NCI-H2107 treated with DMSO at 0.1 percent for 48 hours (cell line): ENCODE measurements around the gene GULP1.
A peak's percentile ranks its signal among the peaks of the same experiment; 100 is the strongest.
"Not testable (repeated sequence)": the region's sequence is repeated elsewhere in the genome, so short reads cannot be mapped to it uniquely, and the experiment has no call there.

Source experiments
- DNase-seq: peaks from one replicate; lab custom pipeline; 2025; ENCODE audit not compliant: unreplicated experiment; lab: John Stamatoyannopoulos, UW

GULP1 gene

DNA sequence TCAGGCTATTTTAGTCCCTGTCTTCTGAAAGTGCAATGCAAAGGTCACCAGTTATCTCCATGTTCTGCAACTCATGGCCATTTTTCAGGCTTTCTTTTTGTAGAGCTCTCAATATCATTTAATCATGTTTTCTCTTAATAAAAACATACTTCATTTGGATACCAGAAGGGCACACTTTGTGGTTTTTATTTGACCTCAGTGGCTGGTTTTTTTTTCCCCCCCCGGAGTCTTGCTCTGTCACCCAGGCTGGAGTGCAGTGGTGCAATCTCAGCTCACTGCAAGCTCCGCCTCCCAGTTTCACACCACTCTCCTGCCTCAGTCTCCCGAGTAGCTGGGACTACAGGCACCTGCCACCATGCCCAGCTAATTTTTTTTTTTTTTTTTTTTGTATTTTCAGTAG lies 174.4 kb downstream of the GULP1 start:
- not testable (repeated sequence) for DNase-seq

DNA sequence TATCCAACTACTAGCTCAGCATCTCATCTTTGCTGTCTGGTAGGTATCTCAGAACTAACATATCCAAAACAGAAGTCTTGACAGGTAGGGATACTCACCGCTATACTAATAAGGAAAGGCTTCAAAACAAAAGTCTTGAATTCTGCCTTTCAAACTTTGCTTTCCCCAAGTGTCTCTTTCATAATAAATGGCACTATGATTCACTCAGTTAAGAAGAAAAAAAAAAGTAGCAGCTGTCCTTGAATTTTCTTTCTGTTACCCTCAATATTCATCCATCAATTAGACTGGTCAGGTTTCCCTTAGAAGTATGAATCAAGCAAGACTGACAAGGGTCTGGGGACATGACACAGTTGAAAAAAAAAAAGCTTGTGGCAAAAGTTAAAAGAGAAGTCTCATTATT lies 175.1 kb downstream of the GULP1 start:
- no peak for DNase-seq

DNA sequence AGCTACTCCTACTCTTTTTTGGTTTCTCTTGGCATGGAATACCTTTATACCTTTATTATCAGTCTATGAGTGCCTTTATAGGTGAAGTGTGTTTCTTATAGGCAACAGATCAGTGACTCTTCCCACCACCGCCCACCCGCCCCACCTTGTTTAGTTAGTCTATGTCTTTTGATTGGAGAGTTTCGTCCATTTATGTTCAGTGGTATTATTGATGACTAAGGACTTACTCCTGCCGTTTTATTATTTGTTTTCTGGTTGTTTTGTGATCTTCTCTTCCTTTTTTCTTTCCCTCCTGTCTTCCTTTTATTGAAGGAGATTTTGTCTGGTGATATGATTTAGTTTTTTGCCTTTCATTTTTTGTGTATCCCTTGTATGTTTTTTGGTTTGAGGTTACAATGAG lies 179.5 kb downstream of the GULP1 start:
- no peak for DNase-seq

DNA sequence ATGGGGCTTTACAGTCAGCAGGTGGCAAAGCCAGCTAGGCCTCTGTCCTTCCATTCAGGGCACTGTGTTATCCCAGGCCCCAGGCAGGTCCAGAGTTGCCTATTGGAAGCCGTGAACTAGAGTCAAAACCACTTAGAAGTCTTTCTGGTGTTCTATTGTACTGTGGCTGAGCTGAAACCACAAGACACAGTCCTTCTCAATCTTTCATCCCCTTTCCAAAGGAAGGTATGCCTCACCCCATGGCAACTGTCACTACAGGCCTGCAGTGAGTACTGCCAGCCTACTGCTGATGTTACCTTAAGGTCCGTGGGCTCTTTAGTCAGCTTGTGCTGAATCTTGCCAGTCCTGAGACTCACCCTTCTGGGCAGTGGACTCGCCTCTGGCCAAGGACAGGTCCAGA lies 181.6 kb downstream of the GULP1 start:
- no peak for DNase-seq

DNA sequence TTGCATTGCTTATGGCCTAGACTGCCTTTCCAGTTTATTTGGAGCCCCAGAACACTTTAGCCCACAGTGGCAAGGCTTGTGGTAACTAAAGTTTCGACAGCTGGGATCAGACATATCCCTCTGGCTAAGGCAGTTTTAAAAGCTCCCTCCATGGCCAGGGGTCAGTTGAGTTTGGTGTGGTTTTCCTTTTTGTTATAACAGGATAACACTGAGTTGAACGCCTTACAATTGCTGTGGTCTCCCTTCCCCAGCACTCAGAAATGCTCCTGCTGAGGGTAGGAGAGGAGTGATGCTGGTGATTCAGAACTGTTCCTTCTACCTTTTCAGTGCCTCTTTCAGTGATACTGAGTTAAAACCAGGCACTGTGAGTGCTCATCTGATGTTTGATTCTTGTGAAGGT lies 182.6 kb downstream of the GULP1 start:
- no peak for DNase-seq

DNA sequence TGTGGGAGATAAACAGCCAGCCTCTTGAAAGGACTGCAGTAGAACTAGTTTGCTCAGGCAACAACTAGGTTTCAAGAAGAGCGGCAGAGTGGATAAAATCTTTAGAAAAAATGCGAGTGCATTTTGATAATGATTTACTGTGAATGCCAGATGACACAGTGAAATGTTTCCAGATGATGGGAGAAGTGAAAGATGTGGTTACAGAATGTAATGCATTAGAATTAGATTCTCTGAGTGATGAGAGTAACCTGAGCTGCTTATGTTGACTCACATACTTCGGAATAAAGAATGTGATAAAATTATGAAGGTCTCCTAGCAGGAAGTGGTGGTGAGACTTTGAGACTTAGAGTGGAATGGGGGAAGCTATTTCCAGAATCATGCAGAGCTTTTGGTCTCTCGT lies 184.3 kb downstream of the GULP1 start:
- DNase-seq: no peak

DNA sequence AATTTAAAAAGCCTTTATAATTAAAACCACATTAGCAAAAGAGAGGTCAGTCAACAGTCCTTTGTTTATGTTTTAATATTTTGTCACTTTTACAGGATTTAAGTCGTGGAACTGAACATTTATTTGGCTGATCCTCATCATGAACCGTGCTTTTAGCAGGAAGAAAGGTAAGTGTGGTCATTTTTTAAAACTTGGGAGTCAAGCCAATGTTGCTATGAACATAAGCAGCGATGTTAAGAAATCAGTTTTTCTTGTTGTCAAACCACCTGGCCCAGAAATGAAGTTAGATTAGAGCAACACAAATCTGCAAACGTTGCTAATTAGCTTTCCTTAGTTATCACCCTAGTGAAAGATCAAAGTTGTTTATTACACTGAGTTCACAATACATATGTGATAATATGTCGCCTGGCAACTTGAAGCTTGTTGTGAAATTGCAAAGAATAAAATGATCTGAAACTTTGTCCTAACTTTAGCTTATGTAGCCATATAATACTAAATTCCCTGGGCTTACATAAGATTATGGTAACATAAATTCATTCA lies 186.0 kb downstream of the GULP1 start:
- DNase-seq: no peak

DNA sequence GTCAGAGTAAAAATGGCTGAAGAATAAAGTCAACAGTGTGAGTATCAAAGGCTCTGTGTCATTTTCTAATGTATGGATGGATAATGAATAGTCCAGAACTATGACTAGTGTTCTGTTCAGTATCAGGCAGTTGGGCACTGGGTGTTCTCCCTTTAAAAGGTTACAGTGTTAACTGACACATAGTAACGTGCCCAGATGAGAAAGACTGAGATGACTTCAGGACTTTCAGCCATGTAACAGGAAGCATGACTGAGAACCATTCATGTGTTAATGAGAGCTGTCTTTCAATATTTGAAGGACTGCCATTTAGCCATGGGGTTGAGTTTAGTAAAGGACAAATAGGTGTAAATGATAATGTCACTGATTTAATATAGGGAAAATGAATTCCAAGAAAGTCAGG lies 187.1 kb downstream of the GULP1 start:
- DNase-seq: no peak

DNA sequence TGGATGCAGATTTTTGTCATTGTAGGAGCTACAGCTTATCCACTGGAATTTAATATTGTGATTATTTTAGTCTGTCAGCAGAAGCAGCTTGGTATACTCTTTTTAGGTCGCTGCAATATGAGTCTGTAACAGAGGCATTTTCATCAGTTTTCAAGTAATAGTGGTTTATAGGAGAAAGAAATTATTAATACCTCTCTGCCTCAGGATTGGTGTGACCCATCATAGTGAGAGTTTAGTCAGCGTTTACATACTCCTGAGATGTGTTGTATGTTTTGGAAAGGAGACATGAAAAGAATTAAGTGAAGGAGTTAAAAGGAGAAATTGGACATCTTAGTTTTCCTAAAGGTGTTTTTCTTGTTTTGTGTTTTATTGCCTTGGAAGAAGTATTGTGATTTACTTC lies 189.8 kb downstream of the GULP1 start:
- DNase-seq: no peak

DNA sequence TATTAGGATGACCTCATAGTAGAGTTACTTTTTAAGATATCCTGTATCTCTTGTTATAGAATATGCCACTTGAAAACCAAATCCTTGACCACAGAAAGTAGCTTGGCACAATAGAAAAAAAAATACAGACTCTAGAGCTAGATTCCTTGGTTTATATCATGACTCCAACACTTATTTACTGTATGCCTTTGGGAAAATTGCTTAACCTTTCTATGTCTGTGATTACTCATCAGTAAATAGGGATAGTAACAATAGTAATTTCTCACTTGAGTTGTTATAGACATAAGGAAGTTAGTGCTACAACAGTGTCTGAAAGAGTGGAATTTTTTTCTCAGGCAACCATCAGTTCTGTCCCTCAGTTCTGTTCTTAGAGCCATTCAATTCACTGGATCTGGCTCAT lies 193.8 kb downstream of the GULP1 start:
- DNase-seq: no peak

DNA sequence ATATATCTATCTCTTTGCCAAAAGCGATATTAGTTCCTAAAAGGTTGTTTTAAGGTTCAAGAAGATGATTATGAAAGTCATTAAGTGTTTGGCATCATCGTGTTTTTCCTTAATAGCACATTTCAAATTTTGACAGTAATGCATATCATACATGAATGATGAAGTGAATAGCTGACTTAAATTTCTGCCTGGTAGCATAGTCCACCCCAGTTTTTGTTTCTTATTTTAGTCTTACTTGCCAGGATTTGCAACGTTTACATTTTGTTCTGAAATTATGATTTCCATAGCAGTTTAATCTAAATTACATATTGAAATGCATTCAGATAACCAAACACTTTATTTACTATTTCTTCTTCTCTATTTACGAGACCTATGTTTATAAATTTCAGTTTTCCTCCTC lies 201.1 kb downstream of the GULP1 start:
- DNase-seq: no peak

DNA sequence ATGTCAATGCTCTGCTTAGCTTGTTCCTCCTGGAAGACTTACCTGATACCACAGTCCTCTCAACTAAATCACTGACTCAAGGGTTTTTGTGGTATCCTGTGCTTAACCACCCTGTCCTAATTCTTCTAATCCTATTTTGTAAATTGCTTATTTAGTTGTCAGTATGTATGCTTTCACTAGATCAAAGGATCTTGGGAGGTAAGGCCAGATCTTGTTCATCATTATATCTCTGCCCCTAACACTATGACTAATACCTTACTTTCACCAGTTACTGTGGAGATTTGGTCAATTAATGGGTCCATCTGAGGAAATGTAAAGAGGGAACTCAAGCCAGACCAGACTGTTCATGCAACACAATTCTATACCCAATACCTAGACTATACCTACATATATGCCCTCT lies 203.2 kb downstream of the GULP1 start:
- DNase-seq: no peak

DNA sequence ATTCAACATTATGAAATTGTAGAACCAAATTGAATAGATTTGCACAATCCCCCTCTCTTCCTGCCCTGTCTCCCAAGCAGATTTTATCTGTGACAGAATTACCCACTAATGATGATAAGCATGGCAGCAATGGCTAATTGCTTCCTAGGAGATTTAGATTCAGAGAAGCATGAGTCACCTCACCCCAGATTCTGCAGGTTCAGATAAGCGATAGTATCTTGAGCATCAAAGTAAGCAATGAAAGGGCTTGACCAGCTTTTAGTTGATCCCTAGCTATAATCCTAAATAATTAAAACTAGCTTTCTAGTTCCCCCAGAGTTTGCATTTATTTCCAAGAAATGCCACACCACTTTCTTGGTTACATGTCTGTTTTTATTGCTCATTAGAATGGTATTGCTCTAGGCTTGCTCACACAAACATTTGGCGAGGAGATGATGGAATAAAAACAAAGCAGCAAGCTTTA lies 204.3 kb downstream of the GULP1 start:
- no peak for DNase-seq

DNA sequence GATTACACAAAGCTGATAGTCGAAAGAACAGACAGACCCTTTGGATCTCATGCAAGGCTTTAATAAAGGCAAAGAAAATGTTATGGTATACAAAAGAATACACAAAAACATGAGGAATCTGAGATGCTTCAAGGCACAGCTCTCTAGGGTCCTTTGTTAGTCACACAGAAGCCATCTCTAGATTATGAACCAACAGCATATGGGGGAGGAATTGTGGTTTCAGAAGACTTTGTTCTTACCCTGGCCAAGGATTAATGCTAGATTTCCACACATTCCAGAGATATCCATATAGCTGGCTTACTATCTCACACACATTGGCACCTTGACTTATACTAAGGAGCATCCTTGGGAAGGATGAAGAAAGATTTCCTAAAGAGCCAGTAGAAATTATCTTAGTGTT lies 206.1 kb downstream of the GULP1 start:
- DNase-seq: no peak

DNA sequence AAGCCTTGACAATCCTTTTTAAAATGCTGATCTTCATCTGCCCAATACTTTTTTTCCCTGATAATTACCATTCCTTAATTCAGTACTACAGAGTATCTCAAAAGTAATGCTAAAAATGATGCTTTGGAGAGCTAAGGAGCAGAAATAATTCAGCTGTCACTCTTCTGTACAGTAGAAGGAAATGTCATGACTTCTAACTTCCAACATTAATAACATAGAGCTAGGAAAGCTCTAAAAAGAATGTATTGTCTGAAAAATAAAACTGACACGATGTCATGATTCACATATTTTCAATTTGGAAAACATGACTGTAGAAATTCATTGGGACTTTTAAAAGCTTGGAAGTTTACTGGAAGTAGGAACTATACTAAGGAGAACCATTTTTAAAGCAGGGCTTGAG lies 212.3 kb downstream of the GULP1 start:
- DNase-seq: no peak

DNA sequence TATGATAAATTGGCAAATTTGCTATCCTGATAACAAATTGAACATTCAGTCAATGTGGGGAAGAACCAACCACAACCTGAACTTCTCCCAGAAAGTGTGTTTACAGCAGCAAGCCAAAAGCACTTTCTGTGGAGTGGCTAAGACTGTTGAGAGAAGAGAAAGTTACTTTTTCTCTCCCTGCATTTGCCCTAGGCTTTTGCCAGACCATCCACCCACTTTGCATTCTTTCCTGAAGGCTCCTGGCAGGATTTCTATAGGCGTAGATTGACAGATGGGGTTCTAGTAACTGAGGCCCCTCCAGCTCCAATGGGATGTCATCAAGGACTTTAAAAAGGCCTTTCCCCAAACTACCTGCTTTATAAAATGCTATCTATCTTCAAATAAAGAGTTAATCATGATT lies 215.2 kb downstream of the GULP1 start:
- DNase-seq: no peak

DNA sequence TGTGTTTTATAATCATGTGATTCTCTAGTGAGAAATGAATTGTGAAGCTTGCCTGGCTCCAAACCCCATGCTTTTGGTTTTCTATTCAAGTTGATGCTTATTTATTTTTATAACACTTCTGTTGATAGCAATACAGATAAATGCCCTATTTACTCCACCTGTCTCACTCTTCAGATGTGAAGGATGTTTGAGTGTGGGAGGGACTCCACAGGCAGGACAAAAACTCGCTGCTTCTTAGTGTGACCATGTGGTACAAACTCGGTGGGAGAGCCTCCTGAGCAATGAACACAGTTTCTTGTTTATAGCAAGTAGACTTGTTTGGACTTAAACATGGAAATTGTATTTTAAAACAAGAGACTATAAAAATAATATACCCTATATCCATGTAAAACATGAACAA lies 219.7 kb downstream of the GULP1 start:
- no peak for DNase-seq

DNA sequence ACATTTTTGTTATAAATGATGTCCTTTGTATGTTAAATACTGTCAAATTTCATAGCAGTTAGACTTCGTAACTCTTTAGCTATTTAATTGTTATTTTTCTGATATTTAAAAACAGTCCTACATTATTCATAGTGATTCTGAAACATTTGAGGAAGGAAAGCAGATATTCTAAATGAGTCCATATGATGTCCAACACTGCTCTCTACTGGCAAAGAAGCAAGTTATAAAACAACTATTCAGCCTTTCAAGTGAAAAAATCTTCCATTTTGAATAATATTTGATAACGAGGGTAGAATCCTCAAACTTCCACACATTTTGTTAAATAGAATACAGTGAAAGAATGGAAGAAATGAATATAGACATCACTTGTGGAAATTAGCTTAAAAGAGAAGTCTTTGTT lies 220.8 kb downstream of the GULP1 start:
- DNase-seq: peak; percentile 9

DNA sequence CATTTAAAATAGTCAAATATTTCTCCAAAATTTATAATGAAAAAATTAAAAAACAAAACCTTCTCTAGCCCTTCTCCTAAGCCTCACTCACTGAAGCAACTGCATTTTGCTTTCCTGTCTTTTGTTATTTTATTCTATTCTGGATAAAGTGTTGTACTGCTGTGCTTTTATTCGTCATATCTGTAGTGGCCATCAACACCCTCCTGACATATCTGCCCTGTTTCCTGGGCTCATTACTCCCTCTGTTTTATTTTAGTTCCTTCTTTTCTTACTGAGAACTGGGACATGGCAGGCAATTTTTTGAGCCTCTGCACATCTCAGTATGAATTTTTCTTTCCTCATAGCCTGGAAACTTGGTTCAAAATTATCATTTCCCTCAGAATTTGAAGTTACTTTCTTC lies 224.2 kb downstream of the GULP1 start:
- DNase-seq: no peak

DNA sequence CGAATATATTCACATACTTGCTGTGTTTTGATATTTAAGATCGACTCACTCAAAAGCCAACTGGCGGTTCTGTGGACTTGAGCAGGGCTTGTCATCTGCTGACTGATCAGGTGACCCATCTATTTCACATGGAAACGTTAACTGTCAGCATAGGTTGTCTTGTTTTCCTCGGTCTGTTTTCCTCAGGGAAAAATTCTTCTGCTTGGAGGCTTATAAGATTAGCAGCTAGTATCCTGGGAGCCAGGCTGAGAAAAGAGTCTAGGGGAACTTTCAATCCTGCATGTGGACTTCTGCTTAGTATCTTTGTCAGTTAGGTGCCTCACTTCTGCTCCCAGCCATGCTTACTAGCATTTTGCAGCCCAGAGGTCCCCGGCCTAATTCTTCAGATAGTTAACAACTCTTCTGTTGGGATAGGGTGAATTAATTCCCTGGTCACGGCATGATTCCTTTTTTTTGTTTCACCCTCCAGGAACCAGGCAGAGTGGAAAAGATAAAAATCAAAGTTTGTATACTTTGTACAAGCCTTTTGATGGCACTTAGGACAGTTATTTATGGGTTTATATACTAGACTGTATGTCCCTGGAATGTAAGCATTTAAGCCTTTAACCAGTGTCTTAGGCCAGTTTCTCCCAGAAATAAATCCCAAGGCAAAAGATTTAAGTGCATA lies 226.0 kb downstream of the GULP1 start:
- DNase-seq: no peak

DNA sequence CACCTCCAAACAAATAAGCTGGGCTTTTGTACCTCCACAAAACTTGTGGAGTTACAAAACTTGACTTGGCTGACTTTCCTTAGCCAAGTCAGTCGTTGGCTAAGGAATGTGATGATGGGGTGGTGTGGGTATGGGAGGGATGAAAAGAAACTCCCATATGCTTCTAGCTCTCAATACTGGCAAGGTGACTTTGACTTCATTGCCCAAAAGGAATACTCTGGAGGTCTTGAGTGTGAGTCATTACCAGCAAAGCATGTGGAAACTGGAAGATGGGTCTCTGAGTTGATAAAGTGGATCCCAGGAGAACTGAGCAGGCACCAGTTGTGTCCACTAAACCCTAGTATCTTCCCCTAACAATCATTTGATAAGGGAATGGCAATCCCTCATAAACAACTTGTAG lies 226.7 kb downstream of the GULP1 start:
- no peak for DNase-seq

DNA sequence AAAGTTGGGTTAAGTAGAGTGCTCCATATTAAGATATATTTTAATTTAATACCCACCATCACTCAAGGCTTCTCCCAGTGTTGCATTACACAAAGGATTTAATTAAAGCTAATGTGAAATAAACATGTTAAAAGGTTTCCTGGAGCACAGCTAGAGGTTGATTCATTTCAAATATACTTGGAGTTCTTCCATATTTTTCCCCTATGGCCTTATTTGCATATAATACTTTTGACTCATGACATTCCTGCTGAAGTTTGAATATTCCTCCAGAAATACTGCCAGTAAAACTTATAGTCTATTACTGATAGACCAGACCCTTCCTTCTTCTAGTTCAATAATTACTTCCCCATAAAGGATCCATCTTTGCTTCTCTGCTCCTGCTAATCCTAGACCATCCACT lies 227.5 kb downstream of the GULP1 start:
- DNase-seq: no peak

DNA sequence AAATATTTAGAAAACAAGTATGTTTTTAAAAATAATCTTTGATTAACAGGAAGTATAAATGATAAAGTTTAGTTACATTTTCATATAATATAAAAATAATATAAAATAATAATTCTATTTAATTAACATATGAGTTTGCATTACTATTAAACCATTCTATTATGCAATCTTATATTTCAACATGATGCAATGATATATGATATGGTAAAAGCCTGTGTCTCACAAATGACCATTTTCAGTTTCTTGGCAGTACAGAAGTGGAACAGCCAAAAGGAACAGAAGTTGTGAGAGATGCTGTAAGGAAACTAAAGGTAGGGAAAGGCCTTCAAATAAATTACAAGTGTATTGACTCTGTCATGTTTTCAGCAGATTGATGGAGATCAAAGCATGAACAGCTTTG lies 230.8 kb downstream of the GULP1 start:
- DNase-seq: no peak
